COLO829 (cell line): ENCODE measurements around the gene CAMKMT.

ENCODE experiments used
- DNase-seq: peaks from one replicate; pipeline ENCODE4 v3.0.0; 2012; ENCODE audit warnings: low spot score

The CAMKMT gene

GRCh38 chr2:44510246-44510645, 148.5 kb downstream of the CAMKMT start:
- no peak for DNase-seq

- no peak for DNase-seq
Measured at GRCh38 chr2:44515416-44515815, 153.7 kb downstream of the CAMKMT start.

GRCh38 chr2:44519026-44519425, 157.3 kb downstream of the CAMKMT start:
- no peak for DNase-seq

GRCh38 chr2:44522846-44523245, 161.1 kb downstream of the CAMKMT start:
- DNase-seq = no peak

- no peak for DNase-seq
Measured at GRCh38 chr2:44524347-44524926, 162.7 kb downstream of the CAMKMT start.

GRCh38 chr2:44526352-44526751, 164.6 kb downstream of the CAMKMT start:
- no peak for DNase-seq

- DNase-seq = no peak
Measured at GRCh38 chr2:44528595-44528994, 166.8 kb downstream of the CAMKMT start.

GRCh38 chr2:44529448-44529847, 167.7 kb downstream of the CAMKMT start:
- DNase-seq = no peak

- DNase-seq = no peak
Measured at GRCh38 chr2:44531289-44531688, 169.5 kb downstream of the CAMKMT start.

- DNase-seq = no peak
Measured at GRCh38 chr2:44532031-44532430, 170.3 kb downstream of the CAMKMT start.

GRCh38 chr2:44533508-44533907, 171.8 kb downstream of the CAMKMT start:
- DNase-seq = no peak

GRCh38 chr2:44535376-44535775, 173.6 kb downstream of the CAMKMT start:
- no peak for DNase-seq

GRCh38 chr2:44537264-44537663, 175.5 kb downstream of the CAMKMT start:
- DNase-seq = no peak

GRCh38 chr2:44542520-44542919, 180.8 kb downstream of the CAMKMT start:
- DNase-seq = no peak

GRCh38 chr2:44543773-44544725, 182.3 kb downstream of the CAMKMT start:
- no peak for DNase-seq

- DNase-seq = no peak
Measured at GRCh38 chr2:44545005-44545404, 183.3 kb downstream of the CAMKMT start.

GRCh38 chr2:44546459-44547127, 184.8 kb downstream of the CAMKMT start:
- DNase-seq = no peak

- DNase-seq = no peak
Measured at GRCh38 chr2:44547718-44548117, 186.0 kb downstream of the CAMKMT start.

- DNase-seq = no peak
Measured at GRCh38 chr2:44548221-44549098, 186.7 kb downstream of the CAMKMT start.

- DNase-seq = peak; percentile 73
Measured at GRCh38 chr2:44549099-44549471, 187.3 kb downstream of the CAMKMT start.

GRCh38 chr2:44549856-44550255, 188.1 kb downstream of the CAMKMT start:
- no peak for DNase-seq

GRCh38 chr2:44550561-44550960, 188.8 kb downstream of the CAMKMT start:
- DNase-seq = no peak
